ENCODE results near the gene KCTD17. TPM values are rescaled to one million over a fixed set of nuclear protein-coding genes. Genes with fewer than 3 reads are reported as not detected.

The KCTD17 gene
- total RNA-seq, 1 donor from 2014 or later, result 31.3 TPM

GRCh38 chr22:37014415-37014806 lies 37.1 kb upstream of the KCTD17 start:
- no peak for FAIRE-seq
- TF ChIP-seq EZH2 (IDR thresholded peaks at IDR 0.05; ENCODE audit: insufficient read depth, low read length), result no peak
- TF ChIP-seq, protein P1, sequence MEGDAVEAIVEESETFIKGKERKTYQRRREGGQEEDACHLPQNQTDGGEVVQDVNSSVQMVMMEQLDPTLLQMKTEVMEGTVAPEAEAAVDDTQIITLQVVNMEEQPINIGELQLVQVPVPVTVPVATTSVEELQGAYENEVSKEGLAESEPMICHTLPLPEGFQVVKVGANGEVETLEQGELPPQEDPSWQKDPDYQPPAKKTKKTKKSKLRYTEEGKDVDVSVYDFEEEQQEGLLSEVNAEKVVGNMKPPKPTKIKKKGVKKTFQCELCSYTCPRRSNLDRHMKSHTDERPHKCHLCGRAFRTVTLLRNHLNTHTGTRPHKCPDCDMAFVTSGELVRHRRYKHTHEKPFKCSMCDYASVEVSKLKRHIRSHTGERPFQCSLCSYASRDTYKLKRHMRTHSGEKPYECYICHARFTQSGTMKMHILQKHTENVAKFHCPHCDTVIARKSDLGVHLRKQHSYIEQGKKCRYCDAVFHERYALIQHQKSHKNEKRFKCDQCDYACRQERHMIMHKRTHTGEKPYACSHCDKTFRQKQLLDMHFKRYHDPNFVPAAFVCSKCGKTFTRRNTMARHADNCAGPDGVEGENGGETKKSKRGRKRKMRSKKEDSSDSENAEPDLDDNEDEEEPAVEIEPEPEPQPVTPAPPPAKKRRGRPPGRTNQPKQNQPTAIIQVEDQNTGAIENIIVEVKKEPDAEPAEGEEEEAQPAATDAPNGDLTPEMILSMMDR (IDR thresholded peaks at IDR 0.05; ENCODE audit: insufficient read depth, low read depth, low read length), result no peak
- H3K9me3 ChIP-seq (ENCODE audit: insufficient read depth, low read depth, low read length), result no peaks in the 10 kb centered on the region
- H3K36me3 ChIP-seq (ENCODE audit: insufficient read depth, low read length), result no peaks in the 10 kb centered on the region
- no peaks in the 10 kb centered on the region for H3K27me3 ChIP-seq (ENCODE audit: insufficient read depth, low read length)
- no peak overlapping the region for H3K27ac ChIP-seq (ENCODE audit: low read depth, low read length)
- Mint-ChIP-seq H3K4me1 (ENCODE audit: low read depth, unreplicated experiment) (peaks cover 8% of the 10 kb centered on the region), H3K27ac (ENCODE audit: unreplicated experiment) (no peak overlapping the region), H3K4me3 (ENCODE audit: unreplicated experiment) (no peak overlapping the region), H3K36me3 (ENCODE audit: low read depth, unreplicated experiment) (peaks cover 8% of the 10 kb centered on the region), H3K9me3 (ENCODE audit: unreplicated experiment) (no peaks in the 10 kb centered on the region), H3K27me3 (ENCODE audit: low read depth, unreplicated experiment) (peaks cover 5% of the 10 kb centered on the region)
- peaks cover 15% of the 10 kb centered on the region for H3K79me2 ChIP-seq (ENCODE audit: insufficient read depth, low read length)
- DNase-seq (ENCODE audit: low read depth), result no peak
- no peak overlapping the region for H3K4me2 ChIP-seq (ENCODE audit: low read length)
- H4K20me1 ChIP-seq (ENCODE audit: insufficient read depth, low read length), result peaks cover 40% of the 10 kb centered on the region
- H3K4me3 ChIP-seq (ENCODE audit: insufficient read depth, low read depth, low read length), result no peak overlapping the region
- H2AFZ ChIP-seq (ENCODE audit: low read depth, low read length), result no peak overlapping the region
- H3K4me1 ChIP-seq (ENCODE audit: insufficient read depth, low read length), result peaks cover 5% of the 10 kb centered on the region
- no peak overlapping the region for H3K9ac ChIP-seq (ENCODE audit: low read length)

DNA sequence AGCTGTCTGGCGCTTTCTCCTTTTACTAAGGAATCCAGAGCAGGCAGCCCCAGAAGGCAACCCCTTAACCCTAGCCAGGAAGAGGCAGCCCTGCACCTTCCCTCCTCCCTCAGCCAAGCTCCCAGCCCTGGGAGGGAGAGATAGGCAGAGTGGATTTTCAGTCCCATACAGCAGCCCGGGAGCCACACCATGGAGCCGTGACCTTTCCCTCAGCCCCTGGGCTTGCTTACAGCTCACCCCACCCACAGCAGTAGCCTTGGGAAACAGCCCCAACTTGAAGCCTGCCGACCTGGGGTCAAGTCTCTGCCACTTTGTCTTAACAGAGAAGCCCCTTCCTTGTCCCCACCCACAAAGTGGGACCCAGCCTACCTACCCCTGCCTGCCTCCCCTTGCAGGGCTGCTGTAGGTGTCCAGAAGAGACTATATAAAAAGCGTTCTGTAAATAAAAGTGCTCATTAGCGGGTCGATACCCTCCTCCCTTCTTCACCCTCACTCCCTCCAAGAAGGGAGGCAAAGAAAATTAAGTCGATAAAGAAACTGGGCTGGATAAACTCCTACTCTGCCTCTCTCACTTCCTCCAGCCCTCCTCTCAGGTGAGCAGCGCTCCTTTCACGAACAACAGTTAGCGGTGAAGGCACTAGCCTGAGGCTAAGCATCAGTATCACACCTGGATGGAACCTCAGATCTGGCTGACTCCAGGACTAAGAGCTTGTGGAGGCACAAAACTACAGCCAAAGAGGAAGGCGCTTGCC lies 36.5 kb upstream of the KCTD17 start:
- Histone ChIP-seq H3K4me3 (ENCODE audit: insufficient read depth, low read depth, low read length) (no peak overlapping the region), H3K9ac (ENCODE audit: low read length) (no peak overlapping the region), H4K20me1 (ENCODE audit: insufficient read depth, low read length) (peaks cover 40% of the 10 kb centered on the region), H3K4me1 (ENCODE audit: insufficient read depth, low read length) (peaks cover 5% of the 10 kb centered on the region), H3K27me3 (ENCODE audit: insufficient read depth, low read length) (no peaks in the 10 kb centered on the region), H3K9me3 (ENCODE audit: insufficient read depth, low read depth, low read length) (no peaks in the 10 kb centered on the region), H3K79me2 (ENCODE audit: insufficient read depth, low read length) (peaks cover 18% of the 10 kb centered on the region), H3K27ac (ENCODE audit: low read depth, low read length) (no peak overlapping the region), H2AFZ (ENCODE audit: low read depth, low read length) (no peak overlapping the region), H3K36me3 (ENCODE audit: insufficient read depth, low read length) (no peaks in the 10 kb centered on the region), H3K4me2 (ENCODE audit: low read length) (no peak overlapping the region)
- peaks cover 8% of the 10 kb centered on the region for H3K36me3 Mint-ChIP-seq (ENCODE audit: low read depth, unreplicated experiment)
- TF ChIP-seq, protein P1 (IDR thresholded peaks at IDR 0.05; ENCODE audit: insufficient read depth, low read depth, low read length), result no peak
- no peak for TF ChIP-seq EZH2 (IDR thresholded peaks at IDR 0.05; ENCODE audit: insufficient read depth, low read length)
- no peaks in the 10 kb centered on the region for H3K9me3 Mint-ChIP-seq (ENCODE audit: unreplicated experiment)
- no peak for DNase-seq (ENCODE audit: low read depth)
- H3K27ac Mint-ChIP-seq (ENCODE audit: unreplicated experiment), result no peak overlapping the region
- no peak overlapping the region for H3K4me3 Mint-ChIP-seq (ENCODE audit: unreplicated experiment)
- peaks cover 8% of the 10 kb centered on the region for H3K4me1 Mint-ChIP-seq (ENCODE audit: low read depth, unreplicated experiment)
- no peak for FAIRE-seq
- no peaks in the 10 kb centered on the region for H3K27me3 Mint-ChIP-seq (ENCODE audit: low read depth, unreplicated experiment)

DNA sequence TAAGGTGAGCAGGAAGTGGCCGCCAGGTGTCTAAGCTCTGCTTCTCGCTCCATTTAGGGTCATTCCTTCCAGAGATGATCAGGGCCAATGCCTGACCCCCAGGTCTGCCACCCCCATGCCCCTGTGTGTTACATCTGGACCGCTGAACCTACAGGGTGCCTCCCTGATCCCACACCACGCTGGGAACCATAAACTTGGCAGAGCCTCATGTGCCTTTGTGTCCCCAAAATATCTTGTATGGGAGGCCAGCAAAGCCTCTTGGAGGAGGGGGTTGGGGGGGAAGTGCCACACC lies 36.0 kb upstream of the KCTD17 start:
- peaks cover 8% of the 10 kb centered on the region for H3K4me1 Mint-ChIP-seq (ENCODE audit: low read depth, unreplicated experiment)
- peaks cover 9% of the 10 kb centered on the region for H3K4me1 ChIP-seq (ENCODE audit: insufficient read depth, low read length)
- H3K9me3 ChIP-seq (ENCODE audit: insufficient read depth, low read depth, low read length), result no peaks in the 10 kb centered on the region
- H3K36me3 Mint-ChIP-seq (ENCODE audit: low read depth, unreplicated experiment), result peaks cover 8% of the 10 kb centered on the region
- no peak overlapping the region for H3K4me3 ChIP-seq (ENCODE audit: insufficient read depth, low read depth, low read length)
- peaks cover 40% of the 10 kb centered on the region for H4K20me1 ChIP-seq (ENCODE audit: insufficient read depth, low read length)
- no peak overlapping the region for H3K27ac Mint-ChIP-seq (ENCODE audit: unreplicated experiment)
- no peaks in the 10 kb centered on the region for H3K9me3 Mint-ChIP-seq (ENCODE audit: unreplicated experiment)
- H3K79me2 ChIP-seq (ENCODE audit: insufficient read depth, low read length), result peaks cover 24% of the 10 kb centered on the region
- H3K36me3 ChIP-seq (ENCODE audit: insufficient read depth, low read length), result no peaks in the 10 kb centered on the region
- H2AFZ ChIP-seq (ENCODE audit: low read depth, low read length), result no peak overlapping the region
- no peak overlapping the region for H3K27ac ChIP-seq (ENCODE audit: low read depth, low read length)
- H3K4me3 Mint-ChIP-seq (ENCODE audit: unreplicated experiment), result no peak overlapping the region
- no peak overlapping the region for H3K9ac ChIP-seq (ENCODE audit: low read length)
- DNase-seq (ENCODE audit: low read depth) (no peak), FAIRE-seq (no peak)
- H3K27me3 ChIP-seq (ENCODE audit: insufficient read depth, low read length), result no peaks in the 10 kb centered on the region
- no peaks in the 10 kb centered on the region for H3K27me3 Mint-ChIP-seq (ENCODE audit: low read depth, unreplicated experiment)
- H3K4me2 ChIP-seq (ENCODE audit: low read length), result no peak overlapping the region
- TF ChIP-seq EZH2 (IDR thresholded peaks at IDR 0.05; ENCODE audit: insufficient read depth, low read length), result no peak
- TF ChIP-seq, protein P1 (IDR thresholded peaks at IDR 0.05; ENCODE audit: insufficient read depth, low read depth, low read length), result no peak

Measured in astrocyte (in vitro differentiated cells and primary cell).